K562 (cell line): Measurements from ENCODE around the gene NCKIPSD. TPM values are rescaled to one million over a fixed set of nuclear protein-coding genes. Genes with fewer than 3 reads are reported as not detected.

ENCODE experiments used
- ATAC-seq: fragments of 200-7000 bp; cut with Tn5 transposase; 3 replicates; pipeline ENCODE4 v1.9.1; 2020; ENCODE audit warnings: moderate library complexity
- BruUV-seq: library from RNA; stranded (reverse); fragments of 400-500 nt; replicated peaks from 2 replicates; lab custom pipeline; 2021; lab: Mats Ljungman, UMichigan
- CTCF ChIA-PET: fragments of 300-600 bp; formaldehyde crosslinking; extraction: SDS; loops from one replicate; lab custom pipeline; 2021; ENCODE audit warnings: low intra/inter-chr PET ratio; lab: Yijun Ruan, JAX
- POLR2A ChIA-PET: fragments of 300-600, 350-650 bp; sonication (Branson Sonifier 250); formaldehyde crosslinking; extraction: SDS; loops from one replicate; lab custom pipeline; 2021; ENCODE audit warnings: antibody characterized with exemption, inconsistent platforms; lab: Yijun Ruan, JAX
- DNase-seq, 4 experiments: peaks; one replicate each; pipeline versions ENCODE4 v3.0.0 to v3.0.0-alpha.2; 2011 to 2018; ENCODE audit warnings: low spot score in 3 of 4, mixed read lengths in 3 of 4; ENCODE audit errors: extremely low read depth in 1 of 4
- FAIRE-seq: peaks from 2 replicates; lab custom pipeline; 2011; peaks lifted over from hg19 to GRCh38; lab: Jason Lieb, UNC
- H2AFZ ChIP-seq: 2 replicates; pipeline ENCODE4 v1.6.0; 2011; ENCODE audit warnings: low read depth, low read length, control low read depth, inconsistent platforms
- H3K27ac ChIP-seq: fragments of 200-600 bp; 3 replicates; pipeline ENCODE4 v1.8.0; 2011; ENCODE audit warnings: low read depth, mild to moderate bottlenecking, control low read depth, inconsistent platforms, low read length, moderate library complexity, mixed read lengths; ENCODE audit errors: extremely low read depth
- H3K27me3 ChIP-seq, 2 experiments: fragments of 300-600 bp in 1 of 2; 2 replicates in 1 of 2; 3 replicates in 1 of 2; pipeline versions ENCODE4 v1.6.0 to v1.8.0; 2011; ENCODE audit warnings: inconsistent platforms in 2 of 2, low read length in 2 of 2, mild to moderate bottlenecking in 1 of 2, mixed read lengths in 1 of 2, moderate library complexity in 1 of 2; ENCODE audit not compliant: control insufficient read depth in 2 of 2, insufficient read depth in 2 of 2
- H3K36me3 ChIP-seq: fragments of 300-600 bp; 3 replicates; pipeline ENCODE4 v1.8.0; 2011; ENCODE audit warnings: mild to moderate bottlenecking, low read length, inconsistent platforms; ENCODE audit not compliant: control insufficient read depth, insufficient read depth
- H3K4me1 ChIP-seq, 2 experiments: fragments of 200-600 bp in 1 of 2; replicated peaks in 1 of 2; 2 replicates in 1 of 2; 3 replicates in 1 of 2; pipeline versions ENCODE4 v1.5.1 to v1.8.0; 2011; ENCODE audit warnings: inconsistent platforms in 2 of 2, low read length in 2 of 2, mild to moderate bottlenecking in 1 of 2, mixed read lengths in 1 of 2, moderate library complexity in 1 of 2; ENCODE audit not compliant: control insufficient read depth in 2 of 2, insufficient read depth in 2 of 2
- H3K4me2 ChIP-seq: 2 replicates; pipeline ENCODE4 v1.6.1; 2011; ENCODE audit warnings: low read length, control low read depth, inconsistent platforms, mixed read lengths; ENCODE audit not compliant: insufficient read depth
- H3K4me3 ChIP-seq: fragments of 200-600 bp; sonication (generic), shearing (Covaris generic); 2 replicates; pipeline ENCODE4 v1.5.1; 2016; ENCODE audit warnings: control low read depth, inconsistent platforms
- H3K79me2 ChIP-seq: fragments of 200-600 bp; 3 replicates; pipeline ENCODE4 v1.8.0; 2011; ENCODE audit warnings: low read length, inconsistent platforms; ENCODE audit not compliant: control insufficient read depth, insufficient read depth
- H3K9ac ChIP-seq, 2 experiments: 2 replicates each; pipeline versions ENCODE4 v1.6.0 to v1.6.1; 2011; ENCODE audit warnings: low read depth in 2 of 2, low read length in 2 of 2, control low read depth in 1 of 2, inconsistent platforms in 1 of 2, mild to moderate bottlenecking in 1 of 2, mixed read lengths in 1 of 2; ENCODE audit not compliant: insufficient read depth in 1 of 2
- H3K9me1 ChIP-seq: one replicate; pipeline ENCODE4 v1.6.0; 2011; ENCODE audit warnings: inconsistent platforms, mild to moderate bottlenecking, low read length, moderate library complexity; ENCODE audit not compliant: control insufficient read depth, insufficient read depth
- H3K9me3 ChIP-seq: replicated peaks from 2 replicates; pipeline ENCODE4 v1.5.1; 2011; ENCODE audit warnings: low read depth, low read length, inconsistent platforms; ENCODE audit not compliant: control insufficient read depth, insufficient read depth
- H4K20me1 ChIP-seq: replicated peaks from 2 replicates; pipeline ENCODE4 v1.6.1; 2011; ENCODE audit warnings: low read length, inconsistent platforms, mixed read lengths; ENCODE audit not compliant: control insufficient read depth, insufficient read depth
- AFF1 ChIP-seq, 2 experiments: fragments of 450-650 bp; IDR thresholded peaks; 2 replicates each; pipeline ENCODE4 v1.6.1; 2018; ENCODE audit warnings: mild to moderate bottlenecking in 2 of 2, low read depth in 1 of 2; ENCODE audit not compliant: partially characterized antibody in 2 of 2
- ARID4B ChIP-seq: sonication (generic); formaldehyde crosslinking; IDR thresholded peaks from 2 replicates; pipeline ENCODE4 v1.8.0; 2022; ENCODE audit warnings: mild to moderate bottlenecking, missing genetic modification reagents
- BRD4 ChIP-seq: fragments of 200-600 bp; sonication (generic); IDR thresholded peaks from 2 replicates; pipeline ENCODE4 v1.6.1; 2017; ENCODE audit warnings: inconsistent platforms
- DDX20 ChIP-seq: fragments of 450-650 bp; IDR thresholded peaks from 2 replicates; pipeline ENCODE4 v1.6.1; 2016; ENCODE audit warnings: missing genetic modification characterization, low read depth, mild to moderate bottlenecking, missing compliant biosample characterization, moderate library complexity
- HLTF ChIP-seq: fragments of 450-650 bp; IDR thresholded peaks from 2 replicates; pipeline ENCODE4 v1.6.1; 2016
- KLF10 ChIP-seq: fragments of 250-450 bp; sonication (Bioruptor Pico); IDR thresholded peaks from 2 replicates; pipeline ENCODE4 v1.6.1; 2021; ENCODE audit warnings: matching md5 sums
- NFYB ChIP-seq: IDR thresholded peaks from 2 replicates; pipeline ENCODE4 v1.6.1; 2011; ENCODE audit warnings: mild to moderate bottlenecking, moderate library complexity; ENCODE audit not compliant: insufficient read length; ENCODE audit errors: extremely low read depth
- NR2C1 ChIP-seq, 2 experiments: fragments of 450-650 bp; IDR thresholded peaks; 2 replicates each; pipeline ENCODE4 v1.6.1; 2017; ENCODE audit warnings: mild to moderate bottlenecking in 2 of 2, antibody characterized with exemption in 1 of 2, inconsistent platforms in 1 of 2, missing compliant biosample characterization in 1 of 2, missing genetic modification characterization in 1 of 2
- STAT5B ChIP-seq: fragments of 250-450 bp; sonication (Bioruptor Pico); IDR thresholded peaks from 2 replicates; pipeline ENCODE4 v1.8.0; 2021; ENCODE audit warnings: mild to moderate bottlenecking, inconsistent platforms
- ZNF280A ChIP-seq: fragments of 450-650 bp; IDR thresholded peaks from 2 replicates; pipeline ENCODE4 v1.6.1; 2018; ENCODE audit warnings: mild to moderate bottlenecking, low read depth; ENCODE audit not compliant: partially characterized antibody
- WGBS: fragments of 100-300 bp; shearing (Covaris generic); methylation state at CpG from one replicate; pipeline ENCODE4 v1.1.6; 2016; ENCODE audit warnings: low coverage, mixed read lengths; ENCODE audit not compliant: insufficient coverage; ENCODE audit errors: missing lambda C conversion rate; 5-methylcytosine and 5-hydroxymethylcytosine counted together
- in situ Hi-C: fragments of 300-500 bp; cut with MboI; formaldehyde crosslinking; loops from 4 replicates; pipeline ENCODE4 v1.15.0; 2018; ENCODE audit warnings: inconsistent platforms, mixed read lengths
- intact Hi-C: fragments of 100-400 bp; cut with micrococcal nuclease; formaldehyde crosslinking; loops from 2 replicates; pipeline ENCODE4 v1.14.2; 2022
- polyA plus RNA-seq, 8 experiments: library from polyadenylated mRNA; depleted of rRNA in 4 of 8; stranded (reverse) in 5 of 8; unstranded in 3 of 8; fragments of >200 nt; fragmentation: Nextera tagmentation in 2 of 8; fragmentation: Illumina TruSeq in 1 of 8; extraction: Ambion mirVana in 2 of 8; extraction: Trizol in 1 of 8; gene quantifications; 2 replicates each; pipeline versions ENCODE4 v1.2.1 to v1.2.3, GENCODE V29; 2011 to 2014; ENCODE audit warnings: inconsistent platforms in 1 of 8, missing spikeins in 1 of 8
- total RNA-seq, 7 experiments: library from RNA; depleted of rRNA in 6 of 7; stranded (reverse); fragments of >200 nt in 6 of 7; fragmentation: Illumina TruSeq in 2 of 7; extraction: Trizol in 2 of 7; gene quantifications; 2 replicates each; pipeline versions ENCODE4 v1.2.1 to v1.2.3, GENCODE V29; 2011 to 2021; ENCODE audit warnings: low replicate concordance in 1 of 7

NCKIPSD gene
- total and polyA plus RNA-seq, 9 of the 15 experiments (the other 6 are each of a cell fraction or from before 2014, with no cell fraction given), result 0.49 to 24.4 (median 12.3) TPM

GRCh38 chr3:48642605-48643004 is 43.1 kb downstream of the NCKIPSD start (continued):
- TF ChIP-seq ARID4B (CRISPR knock-in tag) (no peak), NFYB (no peak), ZNF280A (no peak)
- TF ChIP-seq, all 486 proteins: peak for 0

GRCh38 chr3:48641396-48641795 is 44.3 kb downstream of the NCKIPSD start:
- FAIRE-seq, result no peak
- no peaks in the 10 kb centered on the region for H3K36me3 ChIP-seq

More at GRCh38 chr3:48641396-48641795, 44.3 kb downstream of the NCKIPSD start:
- Histone ChIP-seq H3K4me3 (no peak overlapping the region), H3K79me2 (no peaks in the 10 kb centered on the region)
- TF ChIP-seq STAT5B (CRISPR knock-in tag) (no peak), AFF1 (IDR thresholded peaks at IDR 0.05; ENCODE audit: low read depth in 1 of 2, partially characterized antibody in 2 of 2) (no peak), DDX20 (tag) (no peak), NR2C1 (IDR thresholded peaks at IDR 0.05) (peak; percentile 72), NR2C1 (tag; IDR thresholded peaks at IDR 0.05) (peak; percentile 68), HLTF (no peak), BRD4 (no peak), KLF10 (no peak)
- TF ChIP-seq, all 486 proteins: peak for 1
- 56% methylated on average over 3 of the region's 3 CpGs for WGBS
- intact Hi-C loops (no loop called here), in situ Hi-C loops (no loop called here)
- Histone ChIP-seq H3K9ac (no peak overlapping the region; a peak in 1 of 4 replicates), H3K27ac (no peak overlapping the region), H3K9me1 (no peaks in the 10 kb centered on the region), H3K4me1 (peaks cover 3 to 25% of the 10 kb centered on the region in 2 experiments; a peak in 3 of 5 replicates), H4K20me1 (no peaks in the 10 kb centered on the region), H3K27me3 (no peaks in the 10 kb centered on the region), H2AFZ (no peak overlapping the region), H3K9me3 (no peaks in the 10 kb centered on the region), H3K4me2 (no peak overlapping the region)
- BruUV-seq, result no TSS peak
- ATAC-seq (no peak), DNase-seq (peak in 3 of 4 experiments; percentile 14 to 29 (median 29))
- ChIA-PET CTCF (no interaction called here), POLR2A (interaction anchor here (0.5 to 0.6 kb wide), 2 partner anchors 12 to 13 kb away, joined by 3 read pairs; no protein-coding TSS in a partner anchor)
